A549 (cell line): Measurements from ENCODE around the gene ATP2C2.

ENCODE experiments used
- CHD2 ChIP-seq: fragments of 150-350 bp; IDR thresholded peaks from 2 replicates; pipeline ENCODE4 v1.6.1; 2014; ENCODE audit warnings: low read length; ENCODE audit not compliant: partially characterized antibody
- JUN ChIP-seq, 2 experiments: fragments of >200 bp; sonication (Bioruptor Twin); formaldehyde crosslinking; IDR thresholded peaks; 2 replicates in 1 of 2; 3 replicates in 1 of 2; pipeline ENCODE4 v1.6.1; 2016 to 2017

- no peak for TF ChIP-seq JUN (IDR thresholded peaks at IDR 0.05)
- no peak for TF ChIP-seq CHD2
Observed at GRCh38 chr16:84505249-84506187, 137.2 kb downstream of the ATP2C2 start.
